ENCODE data around the gene SEC24B. TPM values are rescaled to one million over a fixed set of nuclear protein-coding genes. Genes with fewer than 3 reads are reported as not detected.

The SEC24B gene
- total RNA-seq, 1 experiment from 2014 or later = 27.1 TPM

DNA sequence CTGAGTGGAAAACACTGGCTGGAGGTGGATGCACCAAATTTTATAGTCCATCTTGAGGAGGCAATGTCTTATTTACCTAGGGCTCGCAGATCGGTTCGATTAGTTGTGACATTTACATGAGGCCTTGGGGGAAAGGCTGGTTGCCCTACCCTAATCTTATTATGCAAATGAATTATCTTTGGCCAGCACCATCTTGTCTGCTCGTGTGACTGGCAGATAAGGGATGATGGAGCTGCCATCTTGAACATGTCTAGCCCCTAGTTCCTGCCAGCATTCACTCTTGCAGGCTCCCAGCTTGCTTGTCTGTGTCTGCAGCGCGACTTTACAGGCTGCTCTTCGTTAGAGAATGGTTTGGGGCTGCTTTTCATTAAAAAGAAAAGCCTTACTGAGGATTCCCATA is 61.9 kb downstream of the SEC24B start:
- no peak overlapping the region for H2AFZ ChIP-seq (ENCODE audit: low read length)
- no peaks in the 10 kb centered on the region for H3K79me2 ChIP-seq (ENCODE audit: insufficient read depth, low read length)
- no CpG with 5 or more reads among the region's 7 CpGs for WGBS (ENCODE audit: extremely low coverage, insufficient read length, low lambda C conversion rate)
- H3K18ac ChIP-seq (ENCODE audit: insufficient read length, low read depth, low read length) = no peak overlapping the region
- H2BK5ac ChIP-seq (ENCODE audit: insufficient read length, low read length) = no peak overlapping the region
- no peak overlapping the region for H3K4ac ChIP-seq (ENCODE audit: low read depth, low read length)
- H3K9me3 ChIP-seq (ENCODE audit: control insufficient read depth, low read depth, low read length) = no peaks in the 10 kb centered on the region
- no peak overlapping the region for H3K14ac ChIP-seq (ENCODE audit: insufficient read depth, low read length)
- H3K9ac ChIP-seq (ENCODE audit: extremely low read depth, insufficient read length, low read length) = no peak overlapping the region
- Mint-ChIP-seq H3K9me3 (no peaks in the 10 kb centered on the region), H3K4me3 (no peak overlapping the region), H3K36me3 (ENCODE audit: insufficient read depth in 1 of 3, low read depth in 3 of 3) (peaks cover 13 to 56% (median 37%) of the 10 kb centered on the region in 3 experiments; a peak in 6 of 7 replicates), H3K4me1 (no peaks in the 10 kb centered on the region), H3K27ac (no peak overlapping the region), H3K27me3 (ENCODE audit: low read depth) (no peaks in the 10 kb centered on the region)
- DNase-seq = no peak
- H2AK5ac ChIP-seq (ENCODE audit: insufficient read length, low read length) = no peak overlapping the region
- H3K79me1 ChIP-seq (ENCODE audit: insufficient read depth, low read depth, low read length, poor library complexity, severe bottlenecking) = no peaks in the 10 kb centered on the region
- H3K23me2 ChIP-seq (ENCODE audit: insufficient read length, low read depth, low read length, poor library complexity, severe bottlenecking) = no peaks in the 10 kb centered on the region
- no peaks in the 10 kb centered on the region; the same call in 1 of the 2 replicates for H3K4me1 ChIP-seq (ENCODE audit: insufficient read depth, low read length)
- H2BK15ac ChIP-seq (ENCODE audit: low read depth, low read length) = no peak overlapping the region
- H4K20me1 ChIP-seq (ENCODE audit: control insufficient read depth, insufficient read depth, insufficient read length) = no peaks in the 10 kb centered on the region
- no peak overlapping the region for H4K91ac ChIP-seq (ENCODE audit: insufficient read length, low read depth, low read length)
- no peak overlapping the region for H4K8ac ChIP-seq (replicated peaks; ENCODE audit: insufficient read length, low read depth, low read length)
- H3K27ac ChIP-seq (ENCODE audit: insufficient read length, low read depth, low read length) = no peak overlapping the region
- H3K23ac ChIP-seq (ENCODE audit: insufficient read length, low read depth, low read length) = no peak overlapping the region
- no peak overlapping the region for H3T11ph ChIP-seq (ENCODE audit: low read length)
- H2BK120ac ChIP-seq (ENCODE audit: low read depth, low read length, poor library complexity, severe bottlenecking) = no peak overlapping the region
- H2BK20ac ChIP-seq (ENCODE audit: low read depth, low read length, poor library complexity, severe bottlenecking) = no peak overlapping the region
- no peak overlapping the region for H4K5ac ChIP-seq (ENCODE audit: insufficient read length, low read depth, low read length)
- no peak overlapping the region for H2BK12ac ChIP-seq (ENCODE audit: insufficient read length, low read depth, low read length)
- TF ChIP-seq, protein P1, sequence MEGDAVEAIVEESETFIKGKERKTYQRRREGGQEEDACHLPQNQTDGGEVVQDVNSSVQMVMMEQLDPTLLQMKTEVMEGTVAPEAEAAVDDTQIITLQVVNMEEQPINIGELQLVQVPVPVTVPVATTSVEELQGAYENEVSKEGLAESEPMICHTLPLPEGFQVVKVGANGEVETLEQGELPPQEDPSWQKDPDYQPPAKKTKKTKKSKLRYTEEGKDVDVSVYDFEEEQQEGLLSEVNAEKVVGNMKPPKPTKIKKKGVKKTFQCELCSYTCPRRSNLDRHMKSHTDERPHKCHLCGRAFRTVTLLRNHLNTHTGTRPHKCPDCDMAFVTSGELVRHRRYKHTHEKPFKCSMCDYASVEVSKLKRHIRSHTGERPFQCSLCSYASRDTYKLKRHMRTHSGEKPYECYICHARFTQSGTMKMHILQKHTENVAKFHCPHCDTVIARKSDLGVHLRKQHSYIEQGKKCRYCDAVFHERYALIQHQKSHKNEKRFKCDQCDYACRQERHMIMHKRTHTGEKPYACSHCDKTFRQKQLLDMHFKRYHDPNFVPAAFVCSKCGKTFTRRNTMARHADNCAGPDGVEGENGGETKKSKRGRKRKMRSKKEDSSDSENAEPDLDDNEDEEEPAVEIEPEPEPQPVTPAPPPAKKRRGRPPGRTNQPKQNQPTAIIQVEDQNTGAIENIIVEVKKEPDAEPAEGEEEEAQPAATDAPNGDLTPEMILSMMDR (conservative IDR thresholded peaks at IDR 0.05) = no peak
- no peak overlapping the region for H3K4me2 ChIP-seq (ENCODE audit: insufficient read depth, insufficient read length, low read length)
- no peak overlapping the region for H3K56ac ChIP-seq (ENCODE audit: insufficient read length, low read depth, low read length)
- H3K27me3 ChIP-seq (ENCODE audit: insufficient read depth, low read length) = no peaks in the 10 kb centered on the region

Data from H9 (cell line).